ENCODE data around the gene PPP4R3A. TPM values are rescaled to one million over a fixed set of nuclear protein-coding genes. Genes with fewer than 3 reads are reported as not detected.

The PPP4R3A gene
- total and polyA plus RNA-seq, 2 experiments from 2014 or later = 53.5 to 94.9 TPM

GRCh38 chr14:91466192-91466591 lies 43.9 kb downstream of the PPP4R3A start:
- DNase-seq (ENCODE audit: low read depth in 1 of 2, low spot score in 1 of 2) = no peak
- peaks cover 67% of the 10 kb centered on the region for H3K36me3 ChIP-seq

GRCh38 chr14:91464615-91465205 lies 45.4 kb downstream of the PPP4R3A start:
- Histone ChIP-seq H3K4me1 (ENCODE audit: low read depth) (no peaks in the 10 kb centered on the region), H3K27ac (no peak overlapping the region), H3K4me3 (no peak overlapping the region), H3K36me3 (peaks cover 66% of the 10 kb centered on the region), H3K27me3 (no peaks in the 10 kb centered on the region), H3K9me3 (ENCODE audit: low read depth) (no peaks in the 10 kb centered on the region)
- no peak for TF ChIP-seq CTCF (IDR thresholded peaks at IDR 0.05; ENCODE audit: low read depth, low read length)
- no peak for DNase-seq (ENCODE audit: low read depth in 1 of 2, low spot score in 1 of 2)

More at GRCh38 chr14:91466192-91466591, 43.9 kb downstream of the PPP4R3A start:
- Histone ChIP-seq H3K27ac (no peak overlapping the region), H3K9me3 (ENCODE audit: low read depth) (no peaks in the 10 kb centered on the region), H3K4me1 (ENCODE audit: low read depth) (no peaks in the 10 kb centered on the region), H3K4me3 (no peak overlapping the region), H3K27me3 (no peaks in the 10 kb centered on the region)
- no peak for TF ChIP-seq CTCF (IDR thresholded peaks at IDR 0.05; ENCODE audit: low read depth, low read length)

DNA sequence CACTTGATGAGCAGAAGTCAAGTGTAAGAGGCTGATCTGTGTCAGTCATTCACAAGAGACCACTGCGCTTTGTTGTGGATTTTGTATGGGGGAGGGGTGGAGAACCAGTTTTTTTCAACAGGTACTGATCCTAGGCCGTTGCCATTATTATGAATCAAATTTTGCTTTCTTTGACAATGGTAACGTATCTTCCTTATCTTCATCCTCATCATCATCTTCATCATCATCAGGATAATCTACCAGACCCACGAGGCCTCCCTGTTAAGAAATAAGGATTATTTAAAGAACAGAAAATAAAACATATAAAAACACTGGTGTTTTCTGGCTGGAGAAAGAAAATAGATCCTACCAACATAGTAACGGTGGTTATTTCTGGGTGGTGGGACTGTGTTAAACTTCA lies 51.5 kb downstream of the PPP4R3A start:
- peaks cover 69% of the 10 kb centered on the region for H3K36me3 ChIP-seq
- TF ChIP-seq CTCF (IDR thresholded peaks at IDR 0.05; ENCODE audit: low read depth, low read length) = no peak

DNA sequence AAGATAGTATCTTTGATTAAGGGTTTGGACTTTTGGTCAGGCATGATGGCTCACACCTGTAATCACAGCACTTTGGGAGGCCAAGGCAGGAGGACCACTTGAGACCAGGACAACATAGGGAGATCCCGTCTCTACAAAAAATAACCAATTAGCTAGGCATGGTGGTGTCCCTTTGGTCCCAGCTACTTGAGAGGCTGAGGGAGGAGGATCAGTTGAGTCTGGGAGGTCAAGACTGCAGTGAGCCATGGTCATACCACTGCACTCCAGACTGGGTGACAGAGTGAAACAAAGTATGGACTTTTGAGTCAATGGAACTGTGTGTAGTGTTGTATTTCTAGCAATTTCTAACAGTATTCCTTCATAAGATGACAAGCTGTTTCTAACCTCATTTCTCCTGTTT lies 53.8 kb downstream of the PPP4R3A start:
- Histone ChIP-seq H3K9me3 (ENCODE audit: low read depth) (no peaks in the 10 kb centered on the region), H3K4me3 (no peak overlapping the region), H3K27ac (no peak overlapping the region), H3K27me3 (no peaks in the 10 kb centered on the region), H3K36me3 (peaks cover 47% of the 10 kb centered on the region), H3K4me1 (ENCODE audit: low read depth) (no peaks in the 10 kb centered on the region)
- TF ChIP-seq CTCF (IDR thresholded peaks at IDR 0.05; ENCODE audit: low read depth, low read length) = no peak
- DNase-seq (ENCODE audit: low read depth in 1 of 2, low spot score in 1 of 2) = no peak

More for the DNA sequence above, 51.5 kb downstream of the PPP4R3A start:
- H3K27ac ChIP-seq = no peak overlapping the region
- H3K4me3 ChIP-seq = no peak overlapping the region
- no peaks in the 10 kb centered on the region for H3K27me3 ChIP-seq
- no peaks in the 10 kb centered on the region for H3K4me1 ChIP-seq (ENCODE audit: low read depth)
- no peak for DNase-seq (ENCODE audit: low read depth in 1 of 2, low spot score in 1 of 2)
- H3K9me3 ChIP-seq (ENCODE audit: low read depth) = no peaks in the 10 kb centered on the region

DNA sequence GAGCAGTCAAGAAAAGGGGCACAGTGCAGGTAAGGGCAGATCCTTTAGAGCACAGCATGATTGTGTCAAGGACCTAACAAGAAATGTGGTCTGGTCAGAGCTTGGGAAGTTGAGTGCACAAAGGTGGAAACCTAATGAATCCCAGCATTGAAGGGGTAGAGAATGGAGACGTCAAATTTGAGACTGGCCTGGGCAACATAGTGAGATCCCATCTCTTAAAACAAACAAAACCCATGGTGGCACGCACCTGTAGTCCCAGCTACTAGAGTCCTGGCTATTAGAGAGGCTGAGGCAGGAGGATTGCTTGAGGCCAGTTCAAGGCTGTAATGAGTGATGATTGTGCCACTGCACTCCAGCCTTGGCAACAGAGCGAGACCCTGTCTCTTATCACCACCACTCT lies 55.5 kb downstream of the PPP4R3A start:
- H3K9me3 ChIP-seq (ENCODE audit: low read depth) = no peaks in the 10 kb centered on the region
- H3K27ac ChIP-seq = no peak overlapping the region
- H3K4me3 ChIP-seq = no peak overlapping the region
- peaks cover 34% of the 10 kb centered on the region for H3K36me3 ChIP-seq
- TF ChIP-seq CTCF (IDR thresholded peaks at IDR 0.05; ENCODE audit: low read depth, low read length) = no peak
- no peak for DNase-seq (ENCODE audit: low read depth in 1 of 2, low spot score in 1 of 2)
- no peaks in the 10 kb centered on the region for H3K27me3 ChIP-seq
- no peaks in the 10 kb centered on the region for H3K4me1 ChIP-seq (ENCODE audit: low read depth)
